Chondrocyte (in vitro differentiated cells): Measurements from ENCODE around the gene SMIM24. TPM values are rescaled to one million over a fixed set of nuclear protein-coding genes. Genes with fewer than 3 reads are reported as not detected.

Experiments used
- DNase-seq: peaks from one replicate; pipeline ENCODE4 v3.0.0; 2021; ENCODE audit warnings: mixed read lengths, low spot score
- H3K27ac Mint-ChIP-seq: one replicate; pipeline ENCODE4 v1.8.0; 2021; ENCODE audit warnings: mild to moderate bottlenecking, moderate library complexity, mixed read lengths; ENCODE audit not compliant: unreplicated experiment
- H3K27me3 Mint-ChIP-seq: 2 replicates; pipeline ENCODE4 v1.8.0; 2021; ENCODE audit warnings: low read depth, mixed read lengths
- H3K36me3 Mint-ChIP-seq: 2 replicates; pipeline ENCODE4 v1.8.0; 2021; ENCODE audit warnings: low read depth, mixed read lengths
- H3K4me1 Mint-ChIP-seq: 2 replicates; pipeline ENCODE4 v1.8.0; 2021; ENCODE audit warnings: low read depth, mild to moderate bottlenecking, mixed read lengths
- H3K4me3 Mint-ChIP-seq: one replicate; pipeline ENCODE4 v1.8.0; 2021; ENCODE audit warnings: mild to moderate bottlenecking, moderate library complexity, mixed read lengths; ENCODE audit not compliant: unreplicated experiment
- H3K9me3 Mint-ChIP-seq: 2 replicates; pipeline ENCODE4 v1.8.0; 2021; ENCODE audit warnings: low read depth, mixed read lengths
- CTCF ChIP-seq: fragments of 200-600 bp; sonication (generic); IDR thresholded peaks from 2 replicates; pipeline ENCODE4 v1.5.0; 2021; ENCODE audit warnings: antibody characterized with exemption, mild to moderate bottlenecking, moderate library complexity
- total RNA-seq: library from RNA; stranded (reverse); gene quantifications from 3 replicates; pipeline ENCODE4 v1.2.1, GENCODE V29; 2021

Gene SMIM24
- total RNA-seq, 1 donor from 2014 or later: not detected

DNA sequence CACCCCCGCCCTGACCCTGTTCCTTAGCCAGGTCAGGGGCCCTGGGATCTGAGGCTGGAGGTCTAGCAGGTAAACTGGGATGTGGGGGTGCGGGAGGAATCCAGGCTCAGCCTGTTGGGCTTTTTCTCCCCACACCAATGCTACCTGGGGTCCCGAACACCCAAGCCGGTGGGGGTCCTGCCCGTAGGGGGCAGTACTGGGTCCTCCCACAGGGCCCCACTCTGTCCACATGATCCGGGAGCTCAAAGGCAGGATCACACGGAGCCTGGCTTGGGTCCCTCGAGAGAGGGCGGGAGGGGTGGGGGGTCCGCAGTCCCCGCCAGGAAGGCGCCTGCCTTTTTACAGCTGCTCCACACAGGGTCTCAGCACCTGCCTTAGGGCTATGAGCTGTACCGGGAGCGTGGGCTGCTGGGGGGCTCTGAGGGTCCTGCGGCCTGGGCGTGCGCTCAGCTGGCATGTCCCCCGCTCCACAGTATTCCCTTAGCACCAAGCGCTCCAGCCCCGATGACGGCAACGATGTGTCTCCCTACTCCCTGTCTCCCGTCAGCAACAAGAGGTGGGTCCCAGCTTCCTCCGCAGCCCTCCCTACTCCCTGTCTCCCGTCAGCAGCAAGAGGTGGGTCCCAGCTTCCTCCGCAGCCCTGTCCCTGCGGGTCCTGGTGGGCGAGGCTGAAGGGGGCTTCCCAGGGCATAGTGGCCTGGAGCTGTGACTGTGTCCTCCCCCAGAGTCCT is 46.3 kb upstream of the SMIM24 start:
- TF ChIP-seq CTCF: peak; percentile 52
- DNase-seq: no peak
- H3K4me1 Mint-ChIP-seq: no peaks in the 10 kb centered on the region

GRCh38 chr19:3524904-3525451 is 44.7 kb upstream of the SMIM24 start:
- no peak overlapping the region for H3K27ac Mint-ChIP-seq
- H3K4me3 Mint-ChIP-seq: no peak overlapping the region
- no peak for DNase-seq
- no peak for TF ChIP-seq CTCF
- H3K9me3 Mint-ChIP-seq: no peaks in the 10 kb centered on the region
- H3K27me3 Mint-ChIP-seq: no peaks in the 10 kb centered on the region
- H3K36me3 Mint-ChIP-seq: peaks cover 9% of the 10 kb centered on the region
- H3K4me1 Mint-ChIP-seq: peaks cover 4% of the 10 kb centered on the region

More for the DNA sequence above, 46.3 kb upstream of the SMIM24 start:
- H3K4me3 Mint-ChIP-seq: no peak overlapping the region
- H3K27me3 Mint-ChIP-seq: no peaks in the 10 kb centered on the region
- H3K36me3 Mint-ChIP-seq: peaks cover 14% of the 10 kb centered on the region
- no peaks in the 10 kb centered on the region for H3K9me3 Mint-ChIP-seq
- no peak overlapping the region for H3K27ac Mint-ChIP-seq

GRCh38 chr19:3524078-3524842 is 43.9 kb upstream of the SMIM24 start:
- no peak for TF ChIP-seq CTCF
- Mint-ChIP-seq H3K36me3 (peaks cover 9% of the 10 kb centered on the region), H3K9me3 (no peaks in the 10 kb centered on the region), H3K4me3 (no peak overlapping the region), H3K4me1 (peaks cover 4% of the 10 kb centered on the region), H3K27me3 (no peaks in the 10 kb centered on the region), H3K27ac (no peak overlapping the region)
- DNase-seq: no peak

- H3K4me3 Mint-ChIP-seq: no peak overlapping the region
- no peak overlapping the region for H3K27ac Mint-ChIP-seq
- no peaks in the 10 kb centered on the region for H3K27me3 Mint-ChIP-seq
- peaks cover 4% of the 10 kb centered on the region for H3K4me1 Mint-ChIP-seq
- no peak for DNase-seq
- TF ChIP-seq CTCF: no peak
- peaks cover 9% of the 10 kb centered on the region for H3K36me3 Mint-ChIP-seq
- no peaks in the 10 kb centered on the region for H3K9me3 Mint-ChIP-seq
Observed at GRCh38 chr19:3523361-3524077, 43.2 kb upstream of the SMIM24 start.
